ENCODE results near the gene DAB2IP. TPM values are rescaled to one million over a fixed set of nuclear protein-coding genes. Genes with fewer than 3 reads are reported as not detected.

Gene DAB2IP
- polyA plus RNA-seq, 1 donor from 2014 or later, result 17.3 TPM

DNA sequence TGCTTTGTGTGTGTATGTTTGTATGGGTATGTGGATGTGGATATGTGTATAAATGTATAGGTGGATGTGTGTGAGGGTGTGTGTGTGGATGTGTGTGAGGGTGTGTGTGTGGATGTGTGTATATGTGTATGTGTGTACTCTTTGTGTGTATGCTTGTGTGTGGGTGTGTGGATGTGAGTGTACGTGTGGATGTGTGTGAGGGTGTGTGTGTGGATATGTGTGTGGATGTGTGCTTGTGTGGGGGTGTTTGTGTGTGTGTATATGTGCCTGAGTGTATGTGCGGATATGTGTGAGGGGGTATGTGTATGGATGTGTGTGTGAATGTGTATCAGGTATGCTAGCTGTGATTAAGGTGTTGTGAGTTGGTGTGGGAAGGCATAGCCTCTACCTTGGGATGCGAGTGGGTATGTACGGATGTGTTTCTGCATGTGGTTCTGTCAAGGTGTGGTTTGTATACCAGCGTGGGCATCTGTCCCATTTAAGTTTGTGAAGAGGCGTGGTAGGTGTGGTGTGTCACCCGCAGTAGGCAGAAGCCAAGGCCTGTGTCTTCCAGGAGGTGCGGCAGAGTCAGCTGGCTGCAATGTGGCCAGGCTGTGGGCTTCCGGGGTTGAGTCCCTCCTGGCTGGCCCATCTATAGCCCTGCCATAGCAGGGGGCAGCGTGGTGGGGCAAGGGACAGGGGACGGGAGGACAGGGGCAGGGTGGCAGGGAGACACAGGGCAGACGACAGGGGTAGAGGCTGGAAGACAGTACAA lies 155.8 kb downstream of the DAB2IP start:
- TF ChIP-seq, protein P1, sequence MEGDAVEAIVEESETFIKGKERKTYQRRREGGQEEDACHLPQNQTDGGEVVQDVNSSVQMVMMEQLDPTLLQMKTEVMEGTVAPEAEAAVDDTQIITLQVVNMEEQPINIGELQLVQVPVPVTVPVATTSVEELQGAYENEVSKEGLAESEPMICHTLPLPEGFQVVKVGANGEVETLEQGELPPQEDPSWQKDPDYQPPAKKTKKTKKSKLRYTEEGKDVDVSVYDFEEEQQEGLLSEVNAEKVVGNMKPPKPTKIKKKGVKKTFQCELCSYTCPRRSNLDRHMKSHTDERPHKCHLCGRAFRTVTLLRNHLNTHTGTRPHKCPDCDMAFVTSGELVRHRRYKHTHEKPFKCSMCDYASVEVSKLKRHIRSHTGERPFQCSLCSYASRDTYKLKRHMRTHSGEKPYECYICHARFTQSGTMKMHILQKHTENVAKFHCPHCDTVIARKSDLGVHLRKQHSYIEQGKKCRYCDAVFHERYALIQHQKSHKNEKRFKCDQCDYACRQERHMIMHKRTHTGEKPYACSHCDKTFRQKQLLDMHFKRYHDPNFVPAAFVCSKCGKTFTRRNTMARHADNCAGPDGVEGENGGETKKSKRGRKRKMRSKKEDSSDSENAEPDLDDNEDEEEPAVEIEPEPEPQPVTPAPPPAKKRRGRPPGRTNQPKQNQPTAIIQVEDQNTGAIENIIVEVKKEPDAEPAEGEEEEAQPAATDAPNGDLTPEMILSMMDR (IDR thresholded peaks at IDR 0.05; ENCODE audit: poor library complexity, severe bottlenecking), result no peak
- no peak for TF ChIP-seq EP300 (conservative IDR thresholded peaks at IDR 0.05; ENCODE audit: poor library complexity, severe bottlenecking)
- TF ChIP-seq SMC3 (conservative IDR thresholded peaks at IDR 0.05; ENCODE audit: poor library complexity), result no peak
- TF ChIP-seq, protein P2, sequence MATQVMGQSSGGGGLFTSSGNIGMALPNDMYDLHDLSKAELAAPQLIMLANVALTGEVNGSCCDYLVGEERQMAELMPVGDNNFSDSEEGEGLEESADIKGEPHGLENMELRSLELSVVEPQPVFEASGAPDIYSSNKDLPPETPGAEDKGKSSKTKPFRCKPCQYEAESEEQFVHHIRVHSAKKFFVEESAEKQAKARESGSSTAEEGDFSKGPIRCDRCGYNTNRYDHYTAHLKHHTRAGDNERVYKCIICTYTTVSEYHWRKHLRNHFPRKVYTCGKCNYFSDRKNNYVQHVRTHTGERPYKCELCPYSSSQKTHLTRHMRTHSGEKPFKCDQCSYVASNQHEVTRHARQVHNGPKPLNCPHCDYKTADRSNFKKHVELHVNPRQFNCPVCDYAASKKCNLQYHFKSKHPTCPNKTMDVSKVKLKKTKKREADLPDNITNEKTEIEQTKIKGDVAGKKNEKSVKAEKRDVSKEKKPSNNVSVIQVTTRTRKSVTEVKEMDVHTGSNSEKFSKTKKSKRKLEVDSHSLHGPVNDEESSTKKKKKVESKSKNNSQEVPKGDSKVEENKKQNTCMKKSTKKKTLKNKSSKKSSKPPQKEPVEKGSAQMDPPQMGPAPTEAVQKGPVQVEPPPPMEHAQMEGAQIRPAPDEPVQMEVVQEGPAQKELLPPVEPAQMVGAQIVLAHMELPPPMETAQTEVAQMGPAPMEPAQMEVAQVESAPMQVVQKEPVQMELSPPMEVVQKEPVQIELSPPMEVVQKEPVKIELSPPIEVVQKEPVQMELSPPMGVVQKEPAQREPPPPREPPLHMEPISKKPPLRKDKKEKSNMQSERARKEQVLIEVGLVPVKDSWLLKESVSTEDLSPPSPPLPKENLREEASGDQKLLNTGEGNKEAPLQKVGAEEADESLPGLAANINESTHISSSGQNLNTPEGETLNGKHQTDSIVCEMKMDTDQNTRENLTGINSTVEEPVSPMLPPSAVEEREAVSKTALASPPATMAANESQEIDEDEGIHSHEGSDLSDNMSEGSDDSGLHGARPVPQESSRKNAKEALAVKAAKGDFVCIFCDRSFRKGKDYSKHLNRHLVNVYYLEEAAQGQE (IDR thresholded peaks at IDR 0.05; ENCODE audit: borderline replicate concordance), result no peak
- no peak for TF ChIP-seq POLR2AphosphoS5 (IDR thresholded peaks at IDR 0.05)
- TF ChIP-seq EZH2 (IDR thresholded peaks at IDR 0.05; ENCODE audit: borderline replicate concordance, insufficient read depth, low read length, poor library complexity, severe bottlenecking), result no peak
- no peak for TF ChIP-seq MXI1 (conservative IDR thresholded peaks at IDR 0.05; ENCODE audit: poor library complexity, severe bottlenecking)
- TF ChIP-seq RAD21 (conservative IDR thresholded peaks at IDR 0.05), result no peak
- no peak for TF ChIP-seq TAF1 (IDR thresholded peaks at IDR 0.05; ENCODE audit: low read depth)
- no peaks in the 10 kb centered on the region for H3K27me3 ChIP-seq (ENCODE audit: insufficient read depth, low read depth, low read length)
- no peaks in the 10 kb centered on the region for H3K79me2 ChIP-seq (replicated peaks; ENCODE audit: insufficient read depth, low read length)

DNA sequence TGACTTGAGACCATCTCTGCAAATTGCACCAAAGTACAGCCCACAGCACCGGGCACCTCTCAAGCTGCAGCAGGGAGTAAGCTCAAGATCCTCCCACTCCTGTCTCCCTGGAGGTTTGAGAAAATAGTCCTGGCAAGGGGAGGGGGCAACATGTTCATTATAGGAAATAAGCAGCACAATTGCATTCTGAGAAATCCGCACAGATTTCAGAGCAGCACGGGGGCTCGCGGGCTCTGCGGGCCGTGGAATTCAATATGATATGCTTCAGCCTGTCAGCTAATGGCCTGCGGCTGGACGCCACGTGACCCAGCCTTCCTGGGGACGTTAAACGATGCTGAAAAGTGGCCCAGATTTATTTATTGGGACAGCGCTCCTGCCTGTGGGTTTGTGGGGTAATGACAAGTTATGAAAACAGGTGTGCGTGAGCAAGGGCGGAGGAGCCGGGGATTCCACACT lies 156.4 kb downstream of the DAB2IP start:
- no peaks in the 10 kb centered on the region for H3K9me2 ChIP-seq (ENCODE audit: insufficient read depth, low read length)
- H3K36me3 ChIP-seq (ENCODE audit: insufficient read depth, low read length), result no peaks in the 10 kb centered on the region
- no peak overlapping the region for H3K9ac ChIP-seq (ENCODE audit: low read length)
- H3K79me2 ChIP-seq (replicated peaks; ENCODE audit: insufficient read depth, low read length), result no peaks in the 10 kb centered on the region
- H3K9me3 ChIP-seq (ENCODE audit: low read length), result no peaks in the 10 kb centered on the region
- no peak overlapping the region for H2AFZ ChIP-seq (ENCODE audit: low read depth, low read length)
- no peaks in the 10 kb centered on the region for H3K27me3 ChIP-seq (ENCODE audit: insufficient read depth, low read depth, low read length)
- H3K27ac ChIP-seq (ENCODE audit: low read length), result peak overlapping the region; percentile 35
- H4K20me1 ChIP-seq (ENCODE audit: insufficient read depth), result no peaks in the 10 kb centered on the region
- no peak overlapping the region for H3K4me2 ChIP-seq (ENCODE audit: low read length)
- H3F3A ChIP-seq (ENCODE audit: insufficient read depth, low read length, poor library complexity, severe bottlenecking), result no peaks in the 10 kb centered on the region
- peak; percentile 48 for TF ChIP-seq POLR2AphosphoS5 (IDR thresholded peaks at IDR 0.05)
- TF ChIP-seq, protein P2 (IDR thresholded peaks at IDR 0.05; ENCODE audit: borderline replicate concordance), result no peak
- H3K4me3 ChIP-seq (ENCODE audit: low read length), result no peak overlapping the region

More for the DNA sequence above, 155.8 kb downstream of the DAB2IP start:
- H3K9me2 ChIP-seq (ENCODE audit: insufficient read depth, low read length), result no peaks in the 10 kb centered on the region
- H3K4me2 ChIP-seq (ENCODE audit: low read length), result no peak overlapping the region
- no peak overlapping the region for H2AFZ ChIP-seq (ENCODE audit: low read depth, low read length)
- H3K4me3 ChIP-seq (ENCODE audit: low read length), result no peak overlapping the region
- H3F3A ChIP-seq (ENCODE audit: insufficient read depth, low read length, poor library complexity, severe bottlenecking), result no peaks in the 10 kb centered on the region
- H3K9me3 ChIP-seq (ENCODE audit: low read length), result no peaks in the 10 kb centered on the region
- H3K9ac ChIP-seq (ENCODE audit: low read length), result no peak overlapping the region
- no peaks in the 10 kb centered on the region for H3K36me3 ChIP-seq (ENCODE audit: insufficient read depth, low read length)
- H4K20me1 ChIP-seq (ENCODE audit: insufficient read depth), result no peaks in the 10 kb centered on the region
- peak overlapping the region; percentile 35 for H3K27ac ChIP-seq (ENCODE audit: low read length)

Data from neural cell (in vitro differentiated cells).